SJCRH30 (cell line): ENCODE results near the gene ST3GAL3. TPM values are rescaled to one million over a fixed set of nuclear protein-coding genes. Genes with fewer than 3 reads are reported as not detected.

Experiments
- DNase-seq, 2 experiments: peaks; one replicate each; pipeline ENCODE4 v3.0.0-alpha.2; 2015 to 2020
- H3K27ac ChIP-seq: fragments of 250-450 bp; sonication (Bioruptor Pico); 2 replicates; pipeline ENCODE4 v1.5.1; 2020; ENCODE audit warnings: mild to moderate bottlenecking, moderate library complexity
- H3K27me3 ChIP-seq: fragments of 250-450 bp; sonication (Bioruptor Pico); 2 replicates; pipeline ENCODE4 v1.5.1; 2020; ENCODE audit warnings: mild to moderate bottlenecking, moderate library complexity
- H3K36me3 ChIP-seq: fragments of 250-450 bp; sonication (Bioruptor Pico); 2 replicates; pipeline ENCODE4 v1.5.1; 2020; ENCODE audit warnings: mild to moderate bottlenecking, moderate library complexity
- H3K4me1 ChIP-seq: fragments of 250-450 bp; sonication (Bioruptor Pico); 2 replicates; pipeline ENCODE4 v1.5.1; 2020; ENCODE audit warnings: mild to moderate bottlenecking, moderate library complexity
- H3K4me3 ChIP-seq: fragments of 250-450 bp; sonication (Bioruptor Pico); 2 replicates; pipeline ENCODE4 v1.5.1; 2020; ENCODE audit warnings: mild to moderate bottlenecking, moderate library complexity
- H3K9me3 ChIP-seq: fragments of 250-450 bp; sonication (Bioruptor Pico); replicated peaks from 2 replicates; pipeline ENCODE4 v1.5.1; 2020; ENCODE audit warnings: mild to moderate bottlenecking, moderate library complexity
- total RNA-seq: library from RNA; depleted of rRNA; stranded (reverse); fragments of >200 nt; shearing (Covaris generic); gene quantifications from 2 replicates; pipeline ENCODE4 v1.2.3, GENCODE V29; 2014

ST3GAL3 gene
- total RNA-seq, 1 experiment from 2014 or later, result 10.5 TPM

- Histone ChIP-seq H3K36me3 (no peaks in the 10 kb centered on the region), H3K27ac (no peak overlapping the region)
- no peak for DNase-seq
These were observed 95.1 kb downstream of the ST3GAL3 start for GRCh38 chr1:43802356-43802980.

GRCh38 chr1:43803105-43803504, 95.8 kb downstream of the ST3GAL3 start:
- Histone ChIP-seq H3K4me3 (no peak overlapping the region), H3K9me3 (no peaks in the 10 kb centered on the region; the same call in 1 of the 2 replicates), H3K36me3 (no peaks in the 10 kb centered on the region), H3K4me1 (peaks cover 18% of the 10 kb centered on the region), H3K27ac (no peak overlapping the region), H3K27me3 (no peaks in the 10 kb centered on the region)
- DNase-seq, result no peak

More at GRCh38 chr1:43802356-43802980, 95.1 kb downstream of the ST3GAL3 start:
- H3K27me3 ChIP-seq, result no peaks in the 10 kb centered on the region
- H3K4me1 ChIP-seq, result peaks cover 18% of the 10 kb centered on the region
- no peak overlapping the region for H3K4me3 ChIP-seq
- H3K9me3 ChIP-seq, result no peaks in the 10 kb centered on the region; the same call in 1 of the 2 replicates

DNA sequence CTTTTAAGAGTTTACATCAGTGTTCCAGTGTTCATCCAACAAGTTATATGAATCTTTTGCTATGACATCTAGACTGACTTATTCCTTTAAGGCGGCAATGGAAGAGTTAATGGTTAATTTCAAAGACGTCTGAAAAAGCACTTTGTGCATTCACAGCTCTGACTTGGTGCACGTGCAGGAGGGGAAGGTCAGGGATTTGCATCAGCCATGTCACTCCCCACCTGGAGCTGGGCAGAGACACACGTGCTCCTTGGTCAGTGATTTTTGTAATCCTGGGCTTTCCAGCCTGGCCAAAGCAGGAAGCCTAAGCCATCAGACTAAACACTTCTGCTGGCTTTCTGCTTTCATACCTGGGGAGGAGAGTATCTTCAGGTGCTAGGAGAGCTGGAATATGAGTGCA, 96.3 kb downstream of the ST3GAL3 start:
- Histone ChIP-seq H3K4me1 (peaks cover 18% of the 10 kb centered on the region), H3K36me3 (no peaks in the 10 kb centered on the region), H3K27ac (no peak overlapping the region), H3K4me3 (no peak overlapping the region), H3K27me3 (no peaks in the 10 kb centered on the region), H3K9me3 (no peaks in the 10 kb centered on the region; the same call in 1 of the 2 replicates)
- DNase-seq, result no peak

DNA sequence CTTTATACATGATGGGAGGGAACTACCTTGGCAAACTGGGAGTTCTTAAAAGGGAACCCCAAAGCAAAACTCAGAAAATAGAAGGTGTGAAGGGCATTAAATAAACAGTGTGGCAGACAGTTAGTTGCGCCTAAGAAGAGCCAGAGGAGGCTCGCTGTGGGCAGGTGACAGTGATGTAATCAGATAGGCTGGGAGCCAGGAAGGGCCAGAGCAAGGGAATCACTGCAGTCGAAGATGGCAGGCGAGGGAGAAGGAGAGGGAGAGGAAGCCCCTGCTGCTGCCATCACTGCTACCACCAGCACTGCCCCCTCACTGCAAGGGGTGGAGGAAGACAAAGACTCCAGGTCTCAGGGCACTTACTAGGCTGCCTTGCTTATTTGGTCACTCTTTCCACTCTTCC, 97.2 kb downstream of the ST3GAL3 start:
- peaks cover 6% of the 10 kb centered on the region for H3K9me3 ChIP-seq
- no peak overlapping the region for H3K4me3 ChIP-seq
- no peak overlapping the region for H3K27ac ChIP-seq
- H3K27me3 ChIP-seq, result no peaks in the 10 kb centered on the region
- no peaks in the 10 kb centered on the region for H3K36me3 ChIP-seq
- peaks cover 12% of the 10 kb centered on the region for H3K4me1 ChIP-seq
- no peak for DNase-seq

DNA sequence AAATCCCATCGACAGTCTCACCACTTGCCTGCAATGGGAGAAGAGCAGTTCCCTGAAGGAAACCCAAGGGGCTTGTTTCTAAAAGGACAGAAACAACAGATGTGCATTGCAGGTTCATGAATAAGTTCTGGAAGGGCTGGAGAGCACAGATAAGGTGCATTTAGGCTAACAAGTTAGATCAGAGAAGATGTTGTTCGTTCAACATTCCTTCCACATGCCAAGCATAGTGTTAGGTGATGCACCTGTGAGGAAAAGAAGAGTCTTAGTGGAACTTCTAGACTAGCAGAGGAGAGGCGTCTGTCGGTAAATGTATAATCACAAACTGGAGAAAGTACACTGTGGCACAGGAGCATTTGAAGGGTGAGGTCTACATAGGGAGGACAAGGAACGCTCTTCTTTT, 98.0 kb downstream of the ST3GAL3 start:
- Histone ChIP-seq H3K4me1 (peaks cover 4% of the 10 kb centered on the region), H3K27me3 (no peaks in the 10 kb centered on the region), H3K9me3 (peaks cover 6% of the 10 kb centered on the region), H3K36me3 (no peaks in the 10 kb centered on the region), H3K4me3 (no peak overlapping the region), H3K27ac (no peak overlapping the region)
- DNase-seq, result no peak

- Histone ChIP-seq H3K36me3 (no peaks in the 10 kb centered on the region), H3K4me1 (no peaks in the 10 kb centered on the region), H3K4me3 (no peak overlapping the region), H3K27me3 (no peaks in the 10 kb centered on the region), H3K9me3 (peaks cover 6% of the 10 kb centered on the region), H3K27ac (no peak overlapping the region)
- no peak for DNase-seq
These were observed 98.8 kb downstream of the ST3GAL3 start for GRCh38 chr1:43806183-43806582.

GRCh38 chr1:43809097-43809673, 101.8 kb downstream of the ST3GAL3 start:
- Histone ChIP-seq H3K4me3 (no peak overlapping the region), H3K9me3 (peaks cover 6% of the 10 kb centered on the region), H3K4me1 (peaks cover 3% of the 10 kb centered on the region), H3K36me3 (no peaks in the 10 kb centered on the region), H3K27ac (no peak overlapping the region), H3K27me3 (no peaks in the 10 kb centered on the region)
- DNase-seq, result no peak

DNA sequence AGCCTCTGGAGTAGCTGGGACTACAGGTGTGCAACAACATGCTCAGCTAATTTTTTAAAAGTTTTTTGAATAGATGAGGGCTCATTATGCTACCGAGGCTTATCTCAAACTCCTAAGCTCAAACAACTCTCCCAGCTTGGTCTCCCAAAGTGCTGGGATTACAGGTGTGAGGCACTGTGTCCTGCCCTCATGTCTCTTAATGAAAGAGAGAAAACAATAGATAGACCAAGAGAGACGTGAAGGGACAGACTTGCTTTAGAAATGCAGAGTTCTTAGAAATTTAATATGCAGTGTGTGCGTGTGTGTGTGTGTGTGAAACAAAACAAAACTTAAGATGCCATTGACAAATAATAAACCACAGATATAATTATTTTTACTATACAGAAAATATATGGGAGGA, 105.2 kb downstream of the ST3GAL3 start:
- Histone ChIP-seq H3K27me3 (no peaks in the 10 kb centered on the region), H3K27ac (no peak overlapping the region), H3K4me3 (no peak overlapping the region), H3K4me1 (peaks cover 10% of the 10 kb centered on the region), H3K9me3 (peaks cover 6% of the 10 kb centered on the region), H3K36me3 (no peaks in the 10 kb centered on the region)
- DNase-seq, result no peak

DNA sequence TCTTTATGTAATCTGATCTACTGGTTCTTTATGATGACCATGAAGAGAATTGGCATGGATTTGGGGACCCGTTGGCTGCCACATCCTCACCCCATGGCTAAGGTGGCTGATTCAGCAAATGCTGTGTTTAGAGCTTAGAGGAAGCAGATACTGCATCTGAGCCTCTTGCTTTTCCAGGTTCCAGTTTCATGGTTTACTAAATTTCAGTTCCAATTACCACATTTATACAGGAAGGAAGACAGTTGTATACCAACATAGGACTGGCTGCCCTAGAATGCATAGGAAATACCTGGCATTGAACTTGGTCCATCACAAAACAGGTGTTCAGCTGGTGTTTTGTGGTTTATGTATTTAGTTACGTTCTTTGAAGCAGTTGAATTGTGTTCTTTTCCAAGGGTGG, 107.1 kb downstream of the ST3GAL3 start:
- Histone ChIP-seq H3K4me1 (peaks cover 10% of the 10 kb centered on the region), H3K4me3 (no peak overlapping the region), H3K27ac (no peak overlapping the region), H3K9me3 (peaks cover 11% of the 10 kb centered on the region), H3K36me3 (peaks cover 6% of the 10 kb centered on the region; the same call in 1 of the 2 replicates), H3K27me3 (no peaks in the 10 kb centered on the region)
- DNase-seq, result peak in 1 of 2 experiments; percentile 41

- H3K4me3 ChIP-seq, result no peak overlapping the region
- DNase-seq, result no peak
- H3K36me3 ChIP-seq, result peaks cover 11% of the 10 kb centered on the region; the same call in 1 of the 2 replicates
- peaks cover 13% of the 10 kb centered on the region for H3K4me1 ChIP-seq
- peaks cover 19% of the 10 kb centered on the region for H3K9me3 ChIP-seq
- H3K27me3 ChIP-seq, result no peaks in the 10 kb centered on the region
- no peak overlapping the region for H3K27ac ChIP-seq
These were observed 110.1 kb downstream of the ST3GAL3 start for GRCh38 chr1:43817304-43817939.

GRCh38 chr1:43818691-43819090, 111.4 kb downstream of the ST3GAL3 start:
- peaks cover 11% of the 10 kb centered on the region; the same call in 1 of the 2 replicates for H3K36me3 ChIP-seq

DNA sequence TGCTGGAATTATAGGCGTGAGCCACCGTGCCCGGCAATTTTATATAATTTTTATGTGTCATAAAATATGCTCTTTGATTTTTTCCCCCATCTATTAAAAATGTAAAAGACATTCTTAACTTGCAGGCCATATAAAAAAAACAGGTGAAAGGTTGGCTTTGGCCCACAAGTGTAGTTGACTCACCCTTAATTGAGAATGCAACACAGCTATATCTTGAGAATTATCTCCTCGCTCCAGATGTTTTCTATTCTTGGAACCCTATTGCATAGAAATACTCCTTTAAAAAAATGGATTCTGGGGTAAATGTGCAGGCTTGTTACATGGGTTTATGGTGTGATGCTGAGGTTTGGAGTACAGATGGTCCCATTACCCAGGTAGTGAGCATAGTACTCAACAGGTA, 112.0 kb downstream of the ST3GAL3 start:
- no peak overlapping the region for H3K27ac ChIP-seq
- DNase-seq, result no peak
- no peaks in the 10 kb centered on the region for H3K27me3 ChIP-seq
- peaks cover 19% of the 10 kb centered on the region for H3K9me3 ChIP-seq
- peaks cover 11% of the 10 kb centered on the region; the same call in 1 of the 2 replicates for H3K36me3 ChIP-seq
- H3K4me1 ChIP-seq, result peaks cover 8% of the 10 kb centered on the region
- H3K4me3 ChIP-seq, result no peak overlapping the region

More at GRCh38 chr1:43818691-43819090, 111.4 kb downstream of the ST3GAL3 start:
- H3K9me3 ChIP-seq, result peaks cover 19% of the 10 kb centered on the region
- DNase-seq, result no peak
- peaks cover 13% of the 10 kb centered on the region for H3K4me1 ChIP-seq
- no peak overlapping the region for H3K4me3 ChIP-seq
- H3K27me3 ChIP-seq, result no peaks in the 10 kb centered on the region
- H3K27ac ChIP-seq, result no peak overlapping the region

DNA sequence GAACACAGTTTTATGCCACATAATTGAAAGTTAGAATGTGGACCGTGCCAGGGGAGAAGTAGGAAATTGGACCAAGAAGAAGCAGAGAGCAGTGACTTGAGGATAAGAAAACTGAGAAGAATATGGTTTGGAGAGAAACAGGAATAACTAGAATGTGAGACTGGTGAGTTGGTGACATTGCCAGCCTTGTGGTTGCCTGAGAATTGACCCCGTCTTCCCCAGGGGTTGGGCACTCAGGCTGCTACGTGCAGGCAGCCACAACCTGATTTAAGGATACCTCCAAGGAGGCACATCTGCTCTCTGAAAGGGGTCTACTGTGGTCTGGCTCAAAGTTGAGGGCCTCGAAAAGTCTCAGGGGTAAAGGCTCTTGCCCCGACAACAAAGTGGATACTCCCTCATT, 114.1 kb downstream of the ST3GAL3 start:
- H3K27ac ChIP-seq, result no peak overlapping the region; the same call in 1 of the 2 replicates

GRCh38 chr1:43822040-43822690, 114.8 kb downstream of the ST3GAL3 start:
- no peak overlapping the region for H3K4me3 ChIP-seq
- peaks cover 19% of the 10 kb centered on the region for H3K9me3 ChIP-seq
- peak overlapping the region; percentile 12; the same call in 1 of the 2 replicates for H3K27ac ChIP-seq
- H3K36me3 ChIP-seq, result peaks cover 13% of the 10 kb centered on the region; the same call in 1 of the 2 replicates
- 0 out of 2 replicates have a peak, but pooled peaks cover 3% of the 10 kb centered on the region for H3K4me1 ChIP-seq
- DNase-seq, result peak; percentile 17 to 34
- H3K27me3 ChIP-seq, result no peaks in the 10 kb centered on the region

More for the DNA sequence above, 114.1 kb downstream of the ST3GAL3 start:
- Histone ChIP-seq H3K36me3 (peaks cover 13% of the 10 kb centered on the region; the same call in 1 of the 2 replicates), H3K27me3 (no peaks in the 10 kb centered on the region), H3K4me3 (no peak overlapping the region), H3K9me3 (peaks cover 19% of the 10 kb centered on the region), H3K4me1 (0 out of 2 replicates have a peak, but pooled peaks cover 3% of the 10 kb centered on the region)
- no peak for DNase-seq
